IMR-90 (cell line): ENCODE measurements around the gene SLC7A10.

Experiments
- CTCF ChIP-seq: conservative IDR thresholded peaks from 2 replicates; pipeline ENCODE4 v1.5.1; 2012; ENCODE audit warnings: mild to moderate bottlenecking, low read depth, low read length, improper control_type of control experiment
- MAFK ChIP-seq: IDR thresholded peaks from 2 replicates; pipeline ENCODE4 v1.6.1; 2012; ENCODE audit warnings: low read depth, low read length, improper control_type of control experiment
- RFX5 ChIP-seq: IDR thresholded peaks from 2 replicates; pipeline ENCODE4 v1.8.0; 2012; ENCODE audit warnings: low read depth, mild to moderate bottlenecking, low read length, moderate library complexity

DNA sequence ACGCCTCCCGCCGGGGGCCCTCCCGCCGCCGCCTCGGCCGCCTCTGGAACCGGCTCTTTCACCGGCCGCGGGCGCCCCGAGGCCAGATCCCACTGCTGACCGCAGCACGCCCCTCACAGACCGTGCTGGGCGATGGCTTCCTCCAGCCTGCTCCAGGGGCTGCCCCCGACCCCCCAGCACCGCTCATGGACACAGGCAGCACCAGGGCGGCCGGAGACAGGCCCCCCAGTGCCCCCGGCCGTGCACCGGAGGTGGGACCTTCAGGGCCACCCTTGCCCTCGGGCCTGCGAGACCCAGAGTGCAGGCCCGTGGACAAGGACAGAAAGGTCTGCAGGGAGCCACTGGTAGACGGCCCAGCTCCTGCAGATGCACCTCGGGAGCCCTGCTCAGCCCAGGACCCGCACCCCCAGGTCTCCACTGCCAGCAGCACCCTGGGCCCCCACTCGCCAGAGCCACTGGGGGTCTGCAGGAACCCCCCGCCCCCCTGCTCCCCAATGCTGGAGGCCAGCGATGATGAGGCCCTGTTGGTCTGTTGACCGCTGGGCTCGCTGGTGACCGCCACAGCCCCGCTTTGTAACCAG, 18.5 kb downstream of the SLC7A10 start:
- TF ChIP-seq MAFK (no peak), CTCF (no peak), RFX5 (no peak)
